ENCODE results near the gene HOOK2.
A peak's percentile ranks its signal among the peaks of the same experiment; 100 is the strongest.

HOOK2 gene

GRCh38 chr19:12788682-12789097 is 13.3 kb upstream of the HOOK2 start (continued):
- peak; percentile 80 for TF ChIP-seq KLF17 (tag by site-specific recombination; IDR thresholded peaks at IDR 0.05)

DNA sequence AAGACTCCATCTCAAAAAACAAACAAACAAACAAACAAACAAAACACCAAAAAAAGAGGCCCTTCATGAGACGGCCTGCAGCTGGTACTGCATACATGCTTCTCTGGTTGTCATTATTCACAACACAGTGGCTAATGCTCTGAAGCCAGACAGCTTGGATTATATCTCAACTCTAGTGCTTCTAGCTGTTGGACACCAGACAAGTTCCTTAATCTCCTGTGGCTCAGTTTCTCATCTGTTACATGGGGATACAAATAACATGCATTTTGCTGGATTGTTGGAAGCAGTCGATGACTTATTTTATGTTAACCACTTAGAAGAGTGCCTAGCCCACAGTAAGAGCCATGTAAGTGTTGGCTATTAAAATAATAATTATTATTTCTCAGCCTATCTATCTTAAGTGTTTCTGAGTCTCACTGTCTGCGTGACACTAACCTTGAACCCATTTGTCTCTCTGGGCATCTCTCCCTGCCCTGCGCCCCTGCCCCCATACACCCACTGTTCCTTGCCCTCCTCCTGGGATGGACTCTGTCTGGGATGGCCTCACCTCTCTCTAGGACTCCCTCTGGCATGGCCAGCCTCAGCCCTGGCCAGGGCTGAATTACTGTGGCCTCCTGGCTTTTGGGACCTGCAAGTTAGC is 12.8 kb upstream of the HOOK2 start:
- no peaks in the 10 kb centered on the region for H3K36me3 ChIP-seq (ENCODE audit: control insufficient read depth in 2 of 2, insufficient read depth in 1 of 2, low read length in 2 of 2)
- CTCF ChIA-PET, result interaction anchor here (1.0 to 3.4 kb wide), 6 partner anchors 8 to 28 kb away, joined by 3 to 20 read pairs (median 8); no protein-coding TSS in a partner anchor
- H3K4me1 ChIP-seq (ENCODE audit: control insufficient read depth, insufficient read depth, low read length), result peaks cover 21% of the 10 kb centered on the region
- POLR2A ChIA-PET, result interaction anchor here (0.6 to 1.7 kb wide), 6 partner anchors 9 to 1459 kb away, joined by 3 to 7 read pairs (median 4); partner anchors contain the start of genes PRDX2, THSD8 and TRIR
- H3K27ac ChIP-seq (ENCODE audit: extremely low read depth, low read depth, low read length), result peak overlapping the region; percentile 20; the same call in 1 of the 2 replicates
- no peaks in the 10 kb centered on the region for H3K9me3 ChIP-seq (ENCODE audit: control insufficient read depth, insufficient read depth, low read depth, low read length)
- no peak overlapping the region for H3K4me3 ChIP-seq (ENCODE audit: low read depth, low read length)
- TF ChIP-seq ZBTB20 (tag by site-specific recombination; IDR thresholded peaks at IDR 0.05), result peak; percentile 44; the same call in 1 of the 2 replicates
- no peak for TF ChIP-seq ZSCAN4 (tag by site-specific recombination; IDR thresholded peaks at IDR 0.05)
- no peak for TF ChIP-seq ZNF426 (tag by site-specific recombination; IDR thresholded peaks at IDR 0.05)
- no peak for TF ChIP-seq ZNF560 (tag by site-specific recombination; IDR thresholded peaks at IDR 0.05; ENCODE audit: borderline replicate concordance)
- TF ChIP-seq KLF9 (tag by site-specific recombination; IDR thresholded peaks at IDR 0.05; ENCODE audit: low read depth), result no peak

DNA sequence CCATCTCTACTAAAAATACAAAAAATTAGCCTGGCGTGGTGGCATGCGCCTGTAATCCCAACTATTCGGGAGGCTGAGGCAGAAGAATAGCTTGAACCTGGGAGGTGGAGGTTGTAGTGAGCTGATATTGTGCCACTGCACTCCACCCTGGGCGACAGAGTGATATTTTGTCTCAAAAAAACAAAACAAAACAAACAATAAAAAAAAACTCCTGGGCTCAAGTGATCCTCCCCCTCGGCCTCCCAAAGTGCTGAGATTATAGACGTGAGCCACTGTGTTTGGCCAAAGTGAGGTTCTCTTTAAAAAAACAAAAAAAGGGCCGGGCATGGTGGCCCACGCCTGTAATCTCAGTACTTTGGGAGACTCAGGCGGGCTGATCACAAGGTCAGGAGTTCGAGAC is 12.1 kb upstream of the HOOK2 start:
- no peak overlapping the region for H3K4me3 ChIP-seq (ENCODE audit: low read depth, low read length)
- H3K9me3 ChIP-seq (ENCODE audit: control insufficient read depth, insufficient read depth, low read depth, low read length), result no peaks in the 10 kb centered on the region
- POLR2A ChIA-PET, result interaction anchor here (1.0 to 1.7 kb wide), 2 partner anchors 10 to 53 kb away, joined by 4 to 7 read pairs; partner anchors contain the start of gene TRIR
- peaks cover 19% of the 10 kb centered on the region for H3K4me1 ChIP-seq (ENCODE audit: control insufficient read depth, insufficient read depth, low read length)
- TF ChIP-seq YY1 (tag by site-specific recombination; IDR thresholded peaks at IDR 0.05) (no peak), KLF1 (tag by site-specific recombination; IDR thresholded peaks at IDR 0.05) (peak; percentile 26; the same call in 1 of the 2 replicates), GLIS1 (tag by site-specific recombination; IDR thresholded peaks at IDR 0.05) (peak; percentile 76)
- CTCF ChIA-PET, result interaction anchor here (0.6 to 3.4 kb wide), 5 partner anchors 9 to 190 kb away, joined by 3 to 20 read pairs (median 4); no protein-coding TSS in a partner anchor
- no peaks in the 10 kb centered on the region for H3K36me3 ChIP-seq (ENCODE audit: control insufficient read depth in 2 of 2, insufficient read depth in 1 of 2, low read length in 2 of 2)
- H3K27ac ChIP-seq (ENCODE audit: extremely low read depth, low read depth, low read length), result no peak overlapping the region

DNA sequence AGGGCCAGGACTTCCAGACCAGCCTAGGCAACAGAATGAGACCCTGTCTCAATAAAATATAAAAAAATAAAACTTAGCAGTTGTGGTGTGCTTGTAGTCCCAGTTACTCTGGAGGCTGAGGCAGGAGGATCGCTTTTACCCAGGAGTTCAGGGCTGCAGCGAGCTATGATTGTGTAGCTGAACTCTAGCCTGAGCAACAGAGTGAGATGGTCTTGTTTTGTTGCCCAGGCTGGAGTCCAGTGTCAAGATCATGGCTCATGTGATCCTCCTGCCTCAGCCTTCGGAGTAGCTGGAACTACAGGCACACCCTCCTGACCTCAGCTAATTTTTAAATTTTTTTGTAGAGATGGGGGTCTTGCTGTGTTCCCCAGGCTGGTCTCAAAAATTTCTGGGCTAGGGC is 11.6 kb upstream of the HOOK2 start:
- Histone ChIP-seq H3K27ac (ENCODE audit: extremely low read depth, low read depth, low read length) (no peak overlapping the region), H3K9me3 (ENCODE audit: control insufficient read depth, insufficient read depth, low read depth, low read length) (no peaks in the 10 kb centered on the region), H3K4me1 (ENCODE audit: control insufficient read depth, insufficient read depth, low read length) (peaks cover 19% of the 10 kb centered on the region), H3K36me3 (ENCODE audit: control insufficient read depth in 2 of 2, insufficient read depth in 1 of 2, low read length in 2 of 2) (no peaks in the 10 kb centered on the region), H3K4me3 (ENCODE audit: low read depth, low read length) (no peak overlapping the region)
- CTCF ChIA-PET, result interaction anchor here (0.6 to 3.4 kb wide), 5 partner anchors 9 to 191 kb away, joined by 3 to 20 read pairs (median 4); no protein-coding TSS in a partner anchor
- no peak for TF ChIP-seq ZNF677 (tag by site-specific recombination; IDR thresholded peaks at IDR 0.05)
- no peak for TF ChIP-seq ZSCAN23 (tag by site-specific recombination; IDR thresholded peaks at IDR 0.05)
- POLR2A ChIA-PET, result interaction anchor here (1.1 to 1.7 kb wide), 2 partner anchors 53 to 109 kb away, joined by 4 read pairs; partner anchors contain the start of gene TRIR

DNA sequence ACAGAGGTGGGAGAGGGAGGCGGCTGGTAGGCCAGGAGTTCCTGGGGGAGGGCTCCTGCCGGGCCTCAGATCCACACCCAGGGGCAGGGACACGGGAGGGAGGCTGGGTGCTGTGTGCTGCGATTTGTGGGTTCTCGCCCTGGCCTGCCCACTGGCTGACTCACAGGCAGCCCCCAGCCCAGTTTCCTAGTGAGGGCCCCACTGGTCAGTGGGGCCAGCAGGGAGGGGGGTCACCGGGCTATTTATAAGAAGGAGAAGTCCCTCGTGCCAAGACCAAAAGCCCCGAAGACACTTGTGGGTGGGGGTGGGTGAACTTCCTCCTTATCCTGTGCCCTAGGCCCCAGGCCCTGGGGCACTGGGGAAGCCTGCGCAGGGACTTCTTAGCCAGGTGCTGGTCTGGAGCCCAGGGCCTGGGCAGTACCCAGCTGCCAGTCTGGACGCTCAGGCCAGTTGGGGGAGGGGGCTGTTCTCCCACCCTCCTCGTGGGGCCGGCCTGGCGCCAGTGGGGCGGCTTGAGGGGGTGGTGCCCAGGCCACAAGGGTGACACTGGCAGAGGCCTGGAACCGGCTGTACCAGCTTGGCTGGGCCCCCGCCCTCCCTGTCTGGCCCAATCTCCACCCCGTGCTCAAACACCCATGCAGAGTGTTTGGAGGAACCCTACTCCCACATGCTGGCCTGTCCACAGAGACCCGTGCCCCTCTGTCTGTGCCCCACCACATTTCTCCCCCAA is 11.0 kb upstream of the HOOK2 start:
- Histone ChIP-seq H3K36me3 (ENCODE audit: control insufficient read depth in 2 of 2, insufficient read depth in 1 of 2, low read length in 2 of 2) (no peaks in the 10 kb centered on the region), H3K4me1 (ENCODE audit: control insufficient read depth, insufficient read depth, low read length) (peaks cover 19% of the 10 kb centered on the region), H3K4me3 (ENCODE audit: low read depth, low read length) (no peak overlapping the region), H3K27ac (ENCODE audit: extremely low read depth, low read depth, low read length) (no peak overlapping the region), H3K9me3 (ENCODE audit: control insufficient read depth, insufficient read depth, low read depth, low read length) (no peaks in the 10 kb centered on the region)
- CTCF ChIA-PET, result interaction anchor here (3.3 to 3.4 kb wide), 2 partner anchors 9 to 26 kb away, joined by 11 to 20 read pairs; no protein-coding TSS in a partner anchor
- POLR2A ChIA-PET, result interaction anchor here (1.1 to 1.7 kb wide), 2 partner anchors 52 to 108 kb away, joined by 4 read pairs; partner anchors contain the start of gene TRIR
- TF ChIP-seq, protein P1, sequence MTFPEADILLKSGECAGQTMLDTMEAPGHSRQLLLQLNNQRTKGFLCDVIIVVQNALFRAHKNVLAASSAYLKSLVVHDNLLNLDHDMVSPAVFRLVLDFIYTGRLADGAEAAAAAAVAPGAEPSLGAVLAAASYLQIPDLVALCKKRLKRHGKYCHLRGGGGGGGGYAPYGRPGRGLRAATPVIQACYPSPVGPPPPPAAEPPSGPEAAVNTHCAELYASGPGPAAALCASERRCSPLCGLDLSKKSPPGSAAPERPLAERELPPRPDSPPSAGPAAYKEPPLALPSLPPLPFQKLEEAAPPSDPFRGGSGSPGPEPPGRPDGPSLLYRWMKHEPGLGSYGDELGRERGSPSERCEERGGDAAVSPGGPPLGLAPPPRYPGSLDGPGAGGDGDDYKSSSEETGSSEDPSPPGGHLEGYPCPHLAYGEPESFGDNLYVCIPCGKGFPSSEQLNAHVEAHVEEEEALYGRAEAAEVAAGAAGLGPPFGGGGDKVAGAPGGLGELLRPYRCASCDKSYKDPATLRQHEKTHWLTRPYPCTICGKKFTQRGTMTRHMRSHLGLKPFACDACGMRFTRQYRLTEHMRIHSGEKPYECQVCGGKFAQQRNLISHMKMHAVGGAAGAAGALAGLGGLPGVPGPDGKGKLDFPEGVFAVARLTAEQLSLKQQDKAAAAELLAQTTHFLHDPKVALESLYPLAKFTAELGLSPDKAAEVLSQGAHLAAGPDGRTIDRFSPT (tag by site-specific recombination; IDR thresholded peaks at IDR 0.05), result peak; percentile 52; the same call in 1 of the 2 replicates
- TF ChIP-seq ZNF138 (tag by site-specific recombination; IDR thresholded peaks at IDR 0.05; ENCODE audit: borderline replicate concordance), result no peak

Data from HEK293 (cell line).